Limb (tissue), 2 donors: ENCODE data around the gene DEPDC5.

Experiments
- DNase-seq, 2 donors: peaks; one replicate each; pipeline ENCODE4 v3.0.0-alpha.2; 2016; ENCODE audit errors: extremely low spot score in 2 of 2

Gene DEPDC5

GRCh38 chr22:31893460-31893859 is 139.6 kb downstream of the DEPDC5 start:
- peak; percentile 45 to 66 for DNase-seq

GRCh38 chr22:31895411-31896123 is 141.7 kb downstream of the DEPDC5 start:
- no peak for DNase-seq

DNA sequence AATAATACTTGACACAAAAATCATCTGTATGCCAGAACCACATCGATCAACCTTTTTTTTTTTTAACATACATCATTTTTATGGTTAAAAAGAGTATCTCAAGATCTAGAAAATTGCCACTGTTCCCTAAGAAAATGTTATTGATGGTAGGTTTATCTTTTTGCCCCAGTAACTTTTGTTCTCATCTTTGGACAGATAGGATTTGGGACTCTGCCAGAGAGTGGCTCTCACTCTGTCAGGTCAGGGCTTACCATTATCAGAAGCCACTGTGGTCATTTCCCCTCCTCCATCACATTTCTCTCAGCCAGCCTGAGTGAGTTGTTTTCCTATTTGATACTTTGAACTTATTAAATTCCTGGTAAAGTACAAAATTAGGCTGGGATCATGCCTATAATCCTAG is 142.7 kb downstream of the DEPDC5 start:
- no peak for DNase-seq

DNA sequence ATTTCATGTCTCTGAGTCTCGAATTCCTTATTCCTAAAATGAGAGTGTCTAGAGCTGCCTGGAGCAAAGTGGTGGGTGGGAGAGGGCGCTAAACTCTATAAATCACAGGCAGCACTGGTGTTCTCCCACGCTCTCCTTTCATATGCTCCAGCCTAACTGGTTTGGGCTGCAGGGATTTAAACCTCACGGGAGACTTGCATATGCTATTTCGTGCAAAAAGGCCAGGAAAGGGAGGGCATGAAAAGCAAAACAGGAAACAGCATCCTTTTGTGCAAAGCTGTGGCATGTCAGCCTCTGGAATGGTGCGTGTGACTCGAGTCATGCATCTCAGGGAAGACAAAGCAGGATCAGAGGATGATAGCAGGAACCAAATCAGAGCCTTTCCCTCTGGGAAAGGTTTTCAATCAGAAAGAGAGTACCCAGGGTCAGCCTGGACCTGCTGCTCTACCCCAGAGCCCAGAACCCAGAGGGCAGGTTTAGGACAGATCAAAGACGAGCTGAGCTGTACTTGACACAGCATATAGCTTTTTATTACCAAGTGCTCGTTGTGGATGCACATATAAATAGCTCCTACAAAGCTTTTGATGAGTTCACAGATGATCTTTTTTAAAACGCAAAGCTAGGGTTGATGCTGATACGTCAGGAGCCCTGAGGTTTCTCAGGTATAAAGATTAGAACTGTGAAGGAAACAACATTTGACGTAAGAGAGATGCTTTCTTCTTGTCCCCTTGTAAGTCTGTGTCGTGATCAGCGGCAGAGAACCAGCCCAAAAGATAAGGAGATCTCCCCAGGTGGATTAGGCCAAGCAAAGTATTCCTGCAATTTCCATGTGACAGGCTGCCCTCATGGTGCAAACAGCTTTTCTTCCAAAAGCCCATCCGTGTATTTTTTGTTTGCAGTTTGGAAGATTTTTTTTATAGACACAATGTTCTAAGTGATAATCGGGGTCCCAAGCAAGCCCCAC is 144.3 kb downstream of the DEPDC5 start:
- no peak for DNase-seq

- DNase-seq = no peak
Observed at GRCh38 chr22:31898926-31899325, 145.1 kb downstream of the DEPDC5 start.

GRCh38 chr22:31899669-31900068 is 145.8 kb downstream of the DEPDC5 start:
- no peak for DNase-seq

DNA sequence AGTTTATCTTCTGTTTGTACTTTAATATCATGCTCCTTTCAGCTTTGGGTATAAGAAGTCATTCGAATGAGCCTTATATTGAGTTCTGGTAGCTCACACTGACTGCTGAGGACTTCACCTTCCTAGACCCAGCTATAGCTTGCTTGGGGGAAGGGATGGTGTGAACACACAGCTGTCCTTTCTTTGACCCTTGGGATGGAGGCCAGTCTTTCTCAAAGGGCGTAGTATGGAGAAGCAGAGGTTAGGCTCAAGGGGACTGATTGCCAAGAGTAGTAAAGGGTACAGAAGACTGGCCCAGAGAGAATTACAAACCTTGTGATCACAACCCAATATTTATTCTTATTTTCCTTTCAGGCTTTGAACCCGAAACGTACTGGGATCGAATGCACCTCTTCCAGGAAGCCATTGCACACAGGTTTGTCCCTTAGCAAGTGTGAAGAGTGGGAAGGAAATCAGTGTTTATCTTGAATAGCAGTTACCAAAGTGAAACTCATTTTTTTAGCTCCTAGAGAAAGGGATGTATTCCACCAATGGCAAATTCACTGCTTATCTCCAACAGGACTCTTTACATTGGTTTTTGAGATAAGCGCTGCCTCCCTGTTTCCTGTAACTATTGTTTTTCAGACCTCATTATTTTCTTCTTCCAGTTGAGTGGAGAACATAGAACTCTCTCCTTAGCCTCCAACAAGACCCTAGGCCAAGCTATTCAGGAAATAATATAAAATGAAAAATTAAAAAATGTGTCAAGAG is 147.7 kb downstream of the DEPDC5 start:
- no peak for DNase-seq

GRCh38 chr22:31904651-31905050 is 150.8 kb downstream of the DEPDC5 start:
- DNase-seq = no peak

DNA sequence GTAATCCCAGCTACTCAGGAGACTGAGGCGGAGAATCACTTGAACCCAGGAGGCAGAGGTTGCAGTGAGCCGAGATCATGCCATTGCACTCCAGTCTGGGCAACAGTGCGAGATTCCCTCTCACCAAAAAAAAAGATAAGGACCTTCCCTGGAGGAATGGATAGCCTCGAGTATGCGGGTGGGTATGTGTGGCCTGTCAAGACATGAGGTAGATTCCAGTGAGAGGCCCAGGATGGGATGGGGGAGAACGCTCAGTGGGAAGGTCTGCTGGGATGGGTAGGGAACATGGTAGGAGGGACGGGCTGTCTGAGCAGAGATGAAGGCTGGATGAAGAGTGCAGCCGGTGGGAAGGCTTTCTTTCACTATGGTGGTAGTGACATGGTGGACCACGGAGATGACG is 151.5 kb downstream of the DEPDC5 start:
- no peak for DNase-seq

GRCh38 chr22:31906086-31906485 is 152.3 kb downstream of the DEPDC5 start:
- no peak for DNase-seq

- DNase-seq = no peak
Observed at GRCh38 chr22:31906569-31906968, 152.8 kb downstream of the DEPDC5 start.

- DNase-seq = no peak
Observed at GRCh38 chr22:31909977-31910376, 156.2 kb downstream of the DEPDC5 start.

- DNase-seq = no peak
Observed at GRCh38 chr22:31911565-31912406, 158.0 kb downstream of the DEPDC5 start.

GRCh38 chr22:31912407-31912743 is 158.6 kb downstream of the DEPDC5 start:
- DNase-seq = no peak

DNA sequence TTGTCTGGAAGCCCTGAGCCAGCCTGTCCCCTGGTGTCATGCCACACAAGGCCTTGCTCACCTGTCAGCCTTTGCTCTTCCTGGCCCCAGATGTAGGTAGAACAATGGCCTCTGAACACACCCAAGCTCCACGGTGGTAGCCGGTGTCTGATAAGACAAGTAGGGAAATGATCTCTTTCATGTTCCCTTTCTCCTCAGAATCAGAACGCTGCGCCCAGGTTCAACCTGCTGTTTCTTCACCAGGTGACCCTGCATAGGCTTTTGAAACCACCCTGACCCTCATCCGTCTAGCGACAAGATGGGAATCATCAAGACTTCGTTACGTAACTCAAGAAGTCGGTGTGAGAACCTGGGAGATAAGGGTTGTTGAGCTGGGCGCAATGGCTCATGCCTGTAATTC is 161.8 kb downstream of the DEPDC5 start:
- no peak for DNase-seq

GRCh38 chr22:31917227-31917921 is 163.6 kb downstream of the DEPDC5 start:
- DNase-seq = no peak

GRCh38 chr22:31919730-31920129 is 165.9 kb downstream of the DEPDC5 start:
- no peak for DNase-seq

GRCh38 chr22:31920306-31920705 is 166.5 kb downstream of the DEPDC5 start:
- DNase-seq = no peak

GRCh38 chr22:31921106-31921505 is 167.3 kb downstream of the DEPDC5 start:
- DNase-seq = no peak

GRCh38 chr22:31922534-31922933 is 168.7 kb downstream of the DEPDC5 start:
- no peak for DNase-seq

DNA sequence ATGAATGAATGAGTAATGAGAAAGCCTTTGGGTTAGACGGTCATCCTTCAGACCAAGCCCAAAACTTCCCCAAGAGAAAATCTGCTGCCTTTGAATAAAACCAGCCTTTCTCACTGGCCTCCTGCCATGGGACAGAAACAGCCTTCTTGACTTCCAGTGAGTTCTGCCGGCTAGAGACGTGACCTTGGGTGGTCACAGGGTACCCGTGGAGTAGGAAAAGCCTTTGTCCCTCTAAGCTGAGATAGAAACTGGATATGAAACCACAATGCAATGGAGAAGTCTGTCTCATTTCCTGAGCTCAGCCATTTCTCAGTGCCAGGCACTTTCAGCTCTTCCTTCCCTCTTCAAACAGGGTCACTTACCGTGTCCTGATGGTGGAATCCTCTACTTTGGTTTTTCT is 169.3 kb downstream of the DEPDC5 start:
- DNase-seq = no peak
